GM12878 (cell line): ENCODE measurements around the gene CACNG1.

ENCODE experiments used
- BHLHE40 ChIP-seq, 2 experiments: fragments of 450-650 bp in 1 of 2; IDR thresholded peaks; 2 replicates each; pipeline ENCODE4 v1.6.1; 2011 to 2017; ENCODE audit warnings: low read depth in 2 of 2, borderline replicate concordance in 1 of 2, improper control_type of control experiment in 1 of 2, low read length in 1 of 2, mild to moderate bottlenecking in 1 of 2
- CBX3 ChIP-seq: fragments of 200-600 bp; sonication (generic); IDR thresholded peaks from 2 replicates; pipeline ENCODE4 v1.6.1; 2016; ENCODE audit warnings: low read depth, borderline replicate concordance
- MEF2A ChIP-seq: IDR thresholded peaks from 2 replicates; pipeline ENCODE4 v1.6.1; 2011; ENCODE audit warnings: low read depth, mild to moderate bottlenecking, low read length, moderate library complexity; ENCODE audit not compliant: insufficient read depth
- RELA ChIP-seq: fragments of 450-650 bp; IDR thresholded peaks from 2 replicates; pipeline ENCODE4 v1.8.0; 2014; ENCODE audit warnings: borderline replicate concordance; ENCODE audit not compliant: partially characterized antibody
- TAF1 ChIP-seq: IDR thresholded peaks from 2 replicates; pipeline ENCODE4 v1.6.1; 2011; ENCODE audit warnings: mild to moderate bottlenecking, low read depth, low read length, borderline replicate concordance
- ZBTB40 ChIP-seq: fragments of 450-650 bp; IDR thresholded peaks from 2 replicates; pipeline ENCODE4 v1.6.1; 2016; ENCODE audit warnings: mild to moderate bottlenecking, moderate library complexity, borderline replicate concordance
- TF ChIP-seq, protein P1 (sequence below), 3 experiments: IDR thresholded peaks in 2 of 3; conservative IDR thresholded peaks in 1 of 3; 2 replicates each; pipeline ENCODE4 v1.5.1; 2011; ENCODE audit warnings: low read depth in 3 of 3, low read length in 3 of 3, mild to moderate bottlenecking in 3 of 3, control low read depth in 2 of 3, moderate library complexity in 2 of 3, inconsistent platforms in 1 of 3, mixed read lengths in 1 of 3; ENCODE audit not compliant: control insufficient read depth in 2 of 3, insufficient read depth in 1 of 3; ENCODE audit errors: extremely low read depth in 1 of 3
- TF ChIP-seq, protein P2 (sequence below): IDR thresholded peaks from 2 replicates; pipeline ENCODE4 v1.6.1; 2012; ENCODE audit warnings: low read depth, low read length, improper control_type of control experiment
- TF ChIP-seq, protein P3 (sequence below): IDR thresholded peaks from 2 replicates; pipeline ENCODE4 v1.6.1; 2012; ENCODE audit warnings: mild to moderate bottlenecking, low read depth, low read length
- TF ChIP-seq, protein P4 (sequence below): fragments of 450-650 bp; IDR thresholded peaks from 2 replicates; pipeline ENCODE4 v1.6.1; 2014; ENCODE audit warnings: mild to moderate bottlenecking

DNA sequence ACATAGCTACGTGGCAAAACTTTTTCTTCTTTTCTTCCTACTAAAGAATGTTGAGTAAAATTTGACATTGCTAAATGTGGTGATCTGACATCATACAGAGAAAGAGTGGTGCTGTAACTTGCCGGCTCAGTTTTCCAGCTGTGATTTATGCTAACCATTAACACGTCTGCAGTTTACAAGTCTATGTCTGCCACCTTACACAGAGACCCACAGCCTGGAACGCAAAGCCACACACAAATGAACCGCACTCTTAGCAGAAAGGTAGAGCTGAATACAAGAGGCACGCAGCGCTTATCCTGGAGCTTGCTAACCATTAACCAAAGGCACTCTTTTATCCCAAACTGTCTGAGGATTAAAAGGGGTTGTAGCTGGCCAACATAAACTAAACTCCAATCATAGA is 31.9 kb downstream of the CACNG1 start:
- TF ChIP-seq BHLHE40 (IDR thresholded peaks at IDR 0.05; ENCODE audit: borderline replicate concordance in 1 of 2, low read depth in 2 of 2, low read length in 1 of 2) (no peak), RELA (no peak), CBX3 (no peak), MEF2A (no peak), TAF1 (no peak), ZBTB40 (no peak)
- TF ChIP-seq, protein P1, sequence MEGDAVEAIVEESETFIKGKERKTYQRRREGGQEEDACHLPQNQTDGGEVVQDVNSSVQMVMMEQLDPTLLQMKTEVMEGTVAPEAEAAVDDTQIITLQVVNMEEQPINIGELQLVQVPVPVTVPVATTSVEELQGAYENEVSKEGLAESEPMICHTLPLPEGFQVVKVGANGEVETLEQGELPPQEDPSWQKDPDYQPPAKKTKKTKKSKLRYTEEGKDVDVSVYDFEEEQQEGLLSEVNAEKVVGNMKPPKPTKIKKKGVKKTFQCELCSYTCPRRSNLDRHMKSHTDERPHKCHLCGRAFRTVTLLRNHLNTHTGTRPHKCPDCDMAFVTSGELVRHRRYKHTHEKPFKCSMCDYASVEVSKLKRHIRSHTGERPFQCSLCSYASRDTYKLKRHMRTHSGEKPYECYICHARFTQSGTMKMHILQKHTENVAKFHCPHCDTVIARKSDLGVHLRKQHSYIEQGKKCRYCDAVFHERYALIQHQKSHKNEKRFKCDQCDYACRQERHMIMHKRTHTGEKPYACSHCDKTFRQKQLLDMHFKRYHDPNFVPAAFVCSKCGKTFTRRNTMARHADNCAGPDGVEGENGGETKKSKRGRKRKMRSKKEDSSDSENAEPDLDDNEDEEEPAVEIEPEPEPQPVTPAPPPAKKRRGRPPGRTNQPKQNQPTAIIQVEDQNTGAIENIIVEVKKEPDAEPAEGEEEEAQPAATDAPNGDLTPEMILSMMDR (IDR thresholded peaks at IDR 0.05 in 2 of 3, conservative IDR thresholded peaks at IDR 0.05 in 1 of 3; ENCODE audit: control insufficient read depth in 2 of 3, extremely low read depth in 1 of 3, insufficient read depth in 1 of 3, low read depth in 3 of 3, low read length in 3 of 3) = no peak
- TF ChIP-seq, protein P2, sequence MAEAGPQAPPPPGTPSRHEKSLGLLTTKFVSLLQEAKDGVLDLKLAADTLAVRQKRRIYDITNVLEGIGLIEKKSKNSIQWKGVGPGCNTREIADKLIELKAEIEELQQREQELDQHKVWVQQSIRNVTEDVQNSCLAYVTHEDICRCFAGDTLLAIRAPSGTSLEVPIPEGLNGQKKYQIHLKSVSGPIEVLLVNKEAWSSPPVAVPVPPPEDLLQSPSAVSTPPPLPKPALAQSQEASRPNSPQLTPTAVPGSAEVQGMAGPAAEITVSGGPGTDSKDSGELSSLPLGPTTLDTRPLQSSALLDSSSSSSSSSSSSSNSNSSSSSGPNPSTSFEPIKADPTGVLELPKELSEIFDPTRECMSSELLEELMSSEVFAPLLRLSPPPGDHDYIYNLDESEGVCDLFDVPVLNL = no peak
- TF ChIP-seq, protein P3, sequence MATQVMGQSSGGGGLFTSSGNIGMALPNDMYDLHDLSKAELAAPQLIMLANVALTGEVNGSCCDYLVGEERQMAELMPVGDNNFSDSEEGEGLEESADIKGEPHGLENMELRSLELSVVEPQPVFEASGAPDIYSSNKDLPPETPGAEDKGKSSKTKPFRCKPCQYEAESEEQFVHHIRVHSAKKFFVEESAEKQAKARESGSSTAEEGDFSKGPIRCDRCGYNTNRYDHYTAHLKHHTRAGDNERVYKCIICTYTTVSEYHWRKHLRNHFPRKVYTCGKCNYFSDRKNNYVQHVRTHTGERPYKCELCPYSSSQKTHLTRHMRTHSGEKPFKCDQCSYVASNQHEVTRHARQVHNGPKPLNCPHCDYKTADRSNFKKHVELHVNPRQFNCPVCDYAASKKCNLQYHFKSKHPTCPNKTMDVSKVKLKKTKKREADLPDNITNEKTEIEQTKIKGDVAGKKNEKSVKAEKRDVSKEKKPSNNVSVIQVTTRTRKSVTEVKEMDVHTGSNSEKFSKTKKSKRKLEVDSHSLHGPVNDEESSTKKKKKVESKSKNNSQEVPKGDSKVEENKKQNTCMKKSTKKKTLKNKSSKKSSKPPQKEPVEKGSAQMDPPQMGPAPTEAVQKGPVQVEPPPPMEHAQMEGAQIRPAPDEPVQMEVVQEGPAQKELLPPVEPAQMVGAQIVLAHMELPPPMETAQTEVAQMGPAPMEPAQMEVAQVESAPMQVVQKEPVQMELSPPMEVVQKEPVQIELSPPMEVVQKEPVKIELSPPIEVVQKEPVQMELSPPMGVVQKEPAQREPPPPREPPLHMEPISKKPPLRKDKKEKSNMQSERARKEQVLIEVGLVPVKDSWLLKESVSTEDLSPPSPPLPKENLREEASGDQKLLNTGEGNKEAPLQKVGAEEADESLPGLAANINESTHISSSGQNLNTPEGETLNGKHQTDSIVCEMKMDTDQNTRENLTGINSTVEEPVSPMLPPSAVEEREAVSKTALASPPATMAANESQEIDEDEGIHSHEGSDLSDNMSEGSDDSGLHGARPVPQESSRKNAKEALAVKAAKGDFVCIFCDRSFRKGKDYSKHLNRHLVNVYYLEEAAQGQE = no peak
- TF ChIP-seq, protein P4, sequence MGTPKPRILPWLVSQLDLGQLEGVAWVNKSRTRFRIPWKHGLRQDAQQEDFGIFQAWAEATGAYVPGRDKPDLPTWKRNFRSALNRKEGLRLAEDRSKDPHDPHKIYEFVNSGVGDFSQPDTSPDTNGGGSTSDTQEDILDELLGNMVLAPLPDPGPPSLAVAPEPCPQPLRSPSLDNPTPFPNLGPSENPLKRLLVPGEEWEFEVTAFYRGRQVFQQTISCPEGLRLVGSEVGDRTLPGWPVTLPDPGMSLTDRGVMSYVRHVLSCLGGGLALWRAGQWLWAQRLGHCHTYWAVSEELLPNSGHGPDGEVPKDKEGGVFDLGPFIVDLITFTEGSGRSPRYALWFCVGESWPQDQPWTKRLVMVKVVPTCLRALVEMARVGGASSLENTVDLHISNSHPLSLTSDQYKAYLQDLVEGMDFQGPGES = no peak
